ENCODE results near the gene HBB.
"Not testable (repeated sequence)": the region's sequence is repeated elsewhere in the genome, so short reads cannot be mapped to it uniquely, and the experiment has no call there.

HBB gene

GRCh38 chr11:5226732-5227310, at the start of gene HBB:
Gene HBB, minus strand, starts transcription at chr11:5227071. Its CDS starts 50 bp downstream, at chr11:5227021.
- in situ Hi-C loops (cut with HindIII; ENCODE audit: low sequenced_read_pairs) = no loop called here

GRCh38 chr11:5275369-5276110, 48.7 kb upstream of the HBB start:
- in situ Hi-C loops (cut with HindIII; ENCODE audit: low sequenced_read_pairs) = no loop called here

GRCh38 chr11:5274395-5274794, 47.5 kb upstream of the HBB start:
- in situ Hi-C loops (cut with HindIII; ENCODE audit: low sequenced_read_pairs) = no loop called here

- in situ Hi-C loops (cut with HindIII; ENCODE audit: low sequenced_read_pairs) = no loop called here
Measured at GRCh38 chr11:5272395-5273017, 45.6 kb upstream of the HBB start.

GRCh38 chr11:5269715-5270147, 42.9 kb upstream of the HBB start, which contains the start of gene HBE1:
Gene HBE1, minus strand, starts transcription at chr11:5269945. Its CDS starts 55 bp downstream, at chr11:5269890.
- in situ Hi-C loops (cut with HindIII; ENCODE audit: low sequenced_read_pairs) = no loop called here

GRCh38 chr11:5267033-5267563, 40.2 kb upstream of the HBB start:
- in situ Hi-C loops (cut with HindIII; ENCODE audit: low sequenced_read_pairs) = no loop called here

- in situ Hi-C loops (cut with HindIII; ENCODE audit: low sequenced_read_pairs) = no loop called here
Measured at GRCh38 chr11:5266609-5267008, 39.7 kb upstream of the HBB start.

- in situ Hi-C loops (cut with HindIII; ENCODE audit: low sequenced_read_pairs) = no loop called here
Measured at GRCh38 chr11:5265832-5266231, 39.0 kb upstream of the HBB start.

- in situ Hi-C loops (cut with HindIII; ENCODE audit: low sequenced_read_pairs) = no loop called here
Measured at GRCh38 chr11:5258543-5259262, 31.8 kb upstream of the HBB start.

GRCh38 chr11:5257296-5257695, 30.4 kb upstream of the HBB start:
- in situ Hi-C loops (cut with HindIII; ENCODE audit: low sequenced_read_pairs) = no loop called here

GRCh38 chr11:5254646-5255413, 28.0 kb upstream of the HBB start, which contains the start of gene HBG2:
Gene HBG2, minus strand, starts transcription at chr11:5254781. Its CDS starts 53 bp downstream, at chr11:5254728.
- in situ Hi-C loops (cut with HindIII; ENCODE audit: low sequenced_read_pairs) = not testable (repeated sequence)

GRCh38 chr11:5254023-5254422, 27.2 kb upstream of the HBB start:
- in situ Hi-C loops (cut with HindIII; ENCODE audit: low sequenced_read_pairs) = not testable (repeated sequence)

- in situ Hi-C loops (cut with HindIII; ENCODE audit: low sequenced_read_pairs) = not testable (repeated sequence)
Measured at GRCh38 chr11:5253440-5253839, 26.6 kb upstream of the HBB start.

GRCh38 chr11:5252919-5253265, 26.0 kb upstream of the HBB start:
- in situ Hi-C loops (cut with HindIII; ENCODE audit: low sequenced_read_pairs) = no loop called here

- in situ Hi-C loops (cut with HindIII; ENCODE audit: low sequenced_read_pairs) = no loop called here
Measured at GRCh38 chr11:5252192-5252918, 25.5 kb upstream of the HBB start.

- in situ Hi-C loops (cut with HindIII; ENCODE audit: low sequenced_read_pairs) = no loop called here
Measured at GRCh38 chr11:5251746-5252145, 24.9 kb upstream of the HBB start.

GRCh38 chr11:5250543-5251204, 23.8 kb upstream of the HBB start:
- in situ Hi-C loops (cut with HindIII; ENCODE audit: low sequenced_read_pairs) = no loop called here

- in situ Hi-C loops (cut with HindIII; ENCODE audit: low sequenced_read_pairs) = not testable (repeated sequence)
Measured at GRCh38 chr11:5249807-5250396, 23.0 kb upstream of the HBB start, which contains the start of gene HBG1. Gene HBG1, minus strand, starts transcription at chr11:5249857. Its CDS starts 53 bp downstream, at chr11:5249804.

GRCh38 chr11:5248498-5248897, 21.6 kb upstream of the HBB start:
- in situ Hi-C loops (cut with HindIII; ENCODE audit: low sequenced_read_pairs) = not testable (repeated sequence)
